ENCODE results near the gene TGFBI.

DNA sequence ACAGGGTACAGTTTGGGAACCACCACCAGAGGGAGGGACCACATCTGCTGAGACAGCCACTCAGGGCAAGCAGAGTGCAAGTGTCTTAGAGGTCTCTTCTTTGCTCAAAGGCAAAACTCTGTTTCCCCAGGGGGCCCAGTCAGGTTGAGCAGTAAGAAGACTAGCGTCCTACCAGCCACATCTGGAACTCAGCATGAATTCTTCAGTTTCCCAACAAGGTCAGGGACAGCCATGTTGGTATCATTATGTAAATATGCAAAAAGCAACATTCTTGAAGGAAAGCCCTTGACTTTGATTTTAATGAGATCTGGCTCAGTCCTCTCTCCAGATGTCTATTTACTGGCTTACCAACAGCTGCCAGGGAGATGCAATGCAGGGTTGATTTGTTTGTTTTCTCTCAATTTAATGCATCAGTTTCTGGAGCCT, 46.7 kb downstream of the TGFBI start:
- TF ChIP-seq, protein P1, sequence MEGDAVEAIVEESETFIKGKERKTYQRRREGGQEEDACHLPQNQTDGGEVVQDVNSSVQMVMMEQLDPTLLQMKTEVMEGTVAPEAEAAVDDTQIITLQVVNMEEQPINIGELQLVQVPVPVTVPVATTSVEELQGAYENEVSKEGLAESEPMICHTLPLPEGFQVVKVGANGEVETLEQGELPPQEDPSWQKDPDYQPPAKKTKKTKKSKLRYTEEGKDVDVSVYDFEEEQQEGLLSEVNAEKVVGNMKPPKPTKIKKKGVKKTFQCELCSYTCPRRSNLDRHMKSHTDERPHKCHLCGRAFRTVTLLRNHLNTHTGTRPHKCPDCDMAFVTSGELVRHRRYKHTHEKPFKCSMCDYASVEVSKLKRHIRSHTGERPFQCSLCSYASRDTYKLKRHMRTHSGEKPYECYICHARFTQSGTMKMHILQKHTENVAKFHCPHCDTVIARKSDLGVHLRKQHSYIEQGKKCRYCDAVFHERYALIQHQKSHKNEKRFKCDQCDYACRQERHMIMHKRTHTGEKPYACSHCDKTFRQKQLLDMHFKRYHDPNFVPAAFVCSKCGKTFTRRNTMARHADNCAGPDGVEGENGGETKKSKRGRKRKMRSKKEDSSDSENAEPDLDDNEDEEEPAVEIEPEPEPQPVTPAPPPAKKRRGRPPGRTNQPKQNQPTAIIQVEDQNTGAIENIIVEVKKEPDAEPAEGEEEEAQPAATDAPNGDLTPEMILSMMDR (IDR thresholded peaks at IDR 0.05) = no peak
- TF ChIP-seq POLR2AphosphoS5 (IDR thresholded peaks at IDR 0.05) = no peak

Data from upper lobe of left lung (tissue), 4 donors.